Measurements from ENCODE around the gene FRRS1. TPM values are rescaled to one million over a fixed set of nuclear protein-coding genes. Genes with fewer than 3 reads are reported as not detected.

FRRS1 gene
- total and polyA plus RNA-seq, 2 experiments from 2014 or later, result 0.34 to 6.8 TPM

GRCh38 chr1:99784809-99785255 lies 18.4 kb upstream of the FRRS1 start:
- H3K4me1 ChIP-seq (ENCODE audit: insufficient read depth), result no peaks in the 10 kb centered on the region
- H3F3A ChIP-seq (replicated peaks; ENCODE audit: low read depth), result no peaks in the 10 kb centered on the region
- DNase-seq (ENCODE audit: low spot score) (no peak), ATAC-seq (no peak)
- H3K9me2 ChIP-seq (ENCODE audit: insufficient read depth), result 0 out of 2 replicates have a peak, but pooled peaks cover 3% of the 10 kb centered on the region
- H4K20me1 ChIP-seq (replicated peaks; ENCODE audit: insufficient read depth), result no peaks in the 10 kb centered on the region
- Mint-ChIP-seq H3K4me1 (no peaks in the 10 kb centered on the region), H3K4me3 (no peak overlapping the region), H3K36me3 (ENCODE audit: low read depth) (no peaks in the 10 kb centered on the region), H3K9me3 (no peaks in the 10 kb centered on the region), H3K27me3 (ENCODE audit: insufficient read depth, low read depth, poor library complexity) (peaks cover 2% of the 10 kb centered on the region), H3K27ac (no peak overlapping the region)
- H3K36me3 ChIP-seq (ENCODE audit: insufficient read depth), result no peaks in the 10 kb centered on the region
- TF ChIP-seq, protein P1, sequence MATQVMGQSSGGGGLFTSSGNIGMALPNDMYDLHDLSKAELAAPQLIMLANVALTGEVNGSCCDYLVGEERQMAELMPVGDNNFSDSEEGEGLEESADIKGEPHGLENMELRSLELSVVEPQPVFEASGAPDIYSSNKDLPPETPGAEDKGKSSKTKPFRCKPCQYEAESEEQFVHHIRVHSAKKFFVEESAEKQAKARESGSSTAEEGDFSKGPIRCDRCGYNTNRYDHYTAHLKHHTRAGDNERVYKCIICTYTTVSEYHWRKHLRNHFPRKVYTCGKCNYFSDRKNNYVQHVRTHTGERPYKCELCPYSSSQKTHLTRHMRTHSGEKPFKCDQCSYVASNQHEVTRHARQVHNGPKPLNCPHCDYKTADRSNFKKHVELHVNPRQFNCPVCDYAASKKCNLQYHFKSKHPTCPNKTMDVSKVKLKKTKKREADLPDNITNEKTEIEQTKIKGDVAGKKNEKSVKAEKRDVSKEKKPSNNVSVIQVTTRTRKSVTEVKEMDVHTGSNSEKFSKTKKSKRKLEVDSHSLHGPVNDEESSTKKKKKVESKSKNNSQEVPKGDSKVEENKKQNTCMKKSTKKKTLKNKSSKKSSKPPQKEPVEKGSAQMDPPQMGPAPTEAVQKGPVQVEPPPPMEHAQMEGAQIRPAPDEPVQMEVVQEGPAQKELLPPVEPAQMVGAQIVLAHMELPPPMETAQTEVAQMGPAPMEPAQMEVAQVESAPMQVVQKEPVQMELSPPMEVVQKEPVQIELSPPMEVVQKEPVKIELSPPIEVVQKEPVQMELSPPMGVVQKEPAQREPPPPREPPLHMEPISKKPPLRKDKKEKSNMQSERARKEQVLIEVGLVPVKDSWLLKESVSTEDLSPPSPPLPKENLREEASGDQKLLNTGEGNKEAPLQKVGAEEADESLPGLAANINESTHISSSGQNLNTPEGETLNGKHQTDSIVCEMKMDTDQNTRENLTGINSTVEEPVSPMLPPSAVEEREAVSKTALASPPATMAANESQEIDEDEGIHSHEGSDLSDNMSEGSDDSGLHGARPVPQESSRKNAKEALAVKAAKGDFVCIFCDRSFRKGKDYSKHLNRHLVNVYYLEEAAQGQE (IDR thresholded peaks at IDR 0.05; ENCODE audit: unreplicated experiment), result no peak
- no peak for TF ChIP-seq ETS1 (IDR thresholded peaks at IDR 0.05)
- TF ChIP-seq CREB1 (CRISPR knock-in tag; IDR thresholded peaks at IDR 0.05; ENCODE audit: low read depth), result no peak
- TF ChIP-seq STAT1 (IDR thresholded peaks at IDR 0.05; ENCODE audit: unreplicated experiment), result no peak
- no peak for TF ChIP-seq ZNF114 (CRISPR knock-in tag; IDR thresholded peaks at IDR 0.05)
- TF ChIP-seq POLR2AphosphoS5 (IDR thresholded peaks at IDR 0.05; ENCODE audit: low read depth), result no peak
- TF ChIP-seq, protein P2, sequence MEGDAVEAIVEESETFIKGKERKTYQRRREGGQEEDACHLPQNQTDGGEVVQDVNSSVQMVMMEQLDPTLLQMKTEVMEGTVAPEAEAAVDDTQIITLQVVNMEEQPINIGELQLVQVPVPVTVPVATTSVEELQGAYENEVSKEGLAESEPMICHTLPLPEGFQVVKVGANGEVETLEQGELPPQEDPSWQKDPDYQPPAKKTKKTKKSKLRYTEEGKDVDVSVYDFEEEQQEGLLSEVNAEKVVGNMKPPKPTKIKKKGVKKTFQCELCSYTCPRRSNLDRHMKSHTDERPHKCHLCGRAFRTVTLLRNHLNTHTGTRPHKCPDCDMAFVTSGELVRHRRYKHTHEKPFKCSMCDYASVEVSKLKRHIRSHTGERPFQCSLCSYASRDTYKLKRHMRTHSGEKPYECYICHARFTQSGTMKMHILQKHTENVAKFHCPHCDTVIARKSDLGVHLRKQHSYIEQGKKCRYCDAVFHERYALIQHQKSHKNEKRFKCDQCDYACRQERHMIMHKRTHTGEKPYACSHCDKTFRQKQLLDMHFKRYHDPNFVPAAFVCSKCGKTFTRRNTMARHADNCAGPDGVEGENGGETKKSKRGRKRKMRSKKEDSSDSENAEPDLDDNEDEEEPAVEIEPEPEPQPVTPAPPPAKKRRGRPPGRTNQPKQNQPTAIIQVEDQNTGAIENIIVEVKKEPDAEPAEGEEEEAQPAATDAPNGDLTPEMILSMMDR (conservative IDR thresholded peaks at IDR 0.05; ENCODE audit: low read depth in 2 of 2), result no peak
- TF ChIP-seq JUNB (IDR thresholded peaks at IDR 0.05; ENCODE audit: unreplicated experiment), result no peak
- no peak for TF ChIP-seq NANOG (IDR thresholded peaks at IDR 0.05; ENCODE audit: borderline replicate concordance)
- TF ChIP-seq EZH2phosphoT487 (IDR thresholded peaks at IDR 0.05; ENCODE audit: unreplicated experiment), result no peak
- TF ChIP-seq ZNF462 (CRISPR knock-in tag; IDR thresholded peaks at IDR 0.05), result no peak
- no peak for TF ChIP-seq EZH2 (IDR thresholded peaks at IDR 0.05; ENCODE audit: low read depth, unreplicated experiment)
- TF ChIP-seq ZNF331 (CRISPR knock-in tag; IDR thresholded peaks at IDR 0.05; ENCODE audit: low read depth), result no peak
- H3K4me3 ChIP-seq, result no peak overlapping the region
- H3K79me2 ChIP-seq (replicated peaks; ENCODE audit: insufficient read depth), result no peaks in the 10 kb centered on the region
- H3K4me2 ChIP-seq, result no peak overlapping the region
- no peaks in the 10 kb centered on the region for H3K27me3 ChIP-seq (ENCODE audit: insufficient read depth)
- H2AFZ ChIP-seq, result no peak overlapping the region
- H3K27ac ChIP-seq (ENCODE audit: low read depth), result no peak overlapping the region
